ENCODE results near the gene HPN. TPM values are rescaled to one million over a fixed set of nuclear protein-coding genes. Genes with fewer than 3 reads are reported as not detected.
A peak's percentile ranks its signal among the peaks of the same experiment; 100 is the strongest.

HPN gene
- total and polyA plus RNA-seq, 2 of the 13 experiments (the other 11 are each of a cell fraction or from before 2014, with no cell fraction given): 46.7 to 261 TPM

DNA sequence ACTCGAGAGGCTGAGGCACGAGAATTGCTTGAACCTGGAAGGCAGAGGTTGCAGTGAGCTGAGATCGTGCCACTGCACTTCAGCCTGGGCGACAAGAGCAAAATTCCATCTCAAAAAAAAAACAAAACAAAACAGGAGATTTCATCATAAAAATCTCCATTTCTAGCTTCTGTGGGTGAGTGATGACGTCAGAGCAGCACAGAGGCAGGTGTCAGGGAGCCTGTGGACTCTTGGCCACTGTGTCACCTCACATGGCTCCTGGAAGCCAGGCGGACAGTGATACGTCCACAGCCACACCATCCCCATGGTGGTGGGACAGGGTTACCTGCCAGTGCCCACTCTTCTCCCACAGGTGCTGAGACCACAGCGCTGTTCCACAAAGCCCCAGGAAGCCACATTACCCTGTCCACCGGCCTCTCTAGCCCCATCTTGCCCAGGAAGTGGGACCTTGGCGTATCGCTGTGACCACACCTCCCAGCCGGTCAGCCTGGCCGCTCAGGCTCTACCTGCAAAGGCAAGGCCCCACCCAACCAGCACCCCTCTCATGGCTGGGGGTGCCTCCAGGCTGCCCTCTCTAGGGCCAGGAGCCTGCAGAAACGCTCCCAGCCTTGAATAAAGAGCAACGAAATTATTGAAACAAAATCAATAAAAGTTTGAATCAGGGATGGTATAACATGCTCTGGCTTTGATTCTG is 71.6 kb downstream of the HPN start (continued):
- no peak for TF ChIP-seq ZNF788 (CRISPR knock-in tag; IDR thresholded peaks at IDR 0.05; ENCODE audit: borderline replicate concordance)
- TF ChIP-seq, protein P1, sequence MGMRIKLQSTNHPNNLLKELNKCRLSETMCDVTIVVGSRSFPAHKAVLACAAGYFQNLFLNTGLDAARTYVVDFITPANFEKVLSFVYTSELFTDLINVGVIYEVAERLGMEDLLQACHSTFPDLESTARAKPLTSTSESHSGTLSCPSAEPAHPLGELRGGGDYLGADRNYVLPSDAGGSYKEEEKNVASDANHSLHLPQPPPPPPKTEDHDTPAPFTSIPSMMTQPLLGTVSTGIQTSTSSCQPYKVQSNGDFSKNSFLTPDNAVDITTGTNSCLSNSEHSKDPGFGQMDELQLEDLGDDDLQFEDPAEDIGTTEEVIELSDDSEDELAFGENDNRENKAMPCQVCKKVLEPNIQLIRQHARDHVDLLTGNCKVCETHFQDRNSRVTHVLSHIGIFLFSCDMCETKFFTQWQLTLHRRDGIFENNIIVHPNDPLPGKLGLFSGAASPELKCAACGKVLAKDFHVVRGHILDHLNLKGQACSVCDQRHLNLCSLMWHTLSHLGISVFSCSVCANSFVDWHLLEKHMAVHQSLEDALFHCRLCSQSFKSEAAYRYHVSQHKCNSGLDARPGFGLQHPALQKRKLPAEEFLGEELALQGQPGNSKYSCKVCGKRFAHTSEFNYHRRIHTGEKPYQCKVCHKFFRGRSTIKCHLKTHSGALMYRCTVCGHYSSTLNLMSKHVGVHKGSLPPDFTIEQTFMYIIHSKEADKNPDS (CRISPR knock-in tag; IDR thresholded peaks at IDR 0.05): no peak
- no peak for TF ChIP-seq ZNF292 (CRISPR knock-in tag; IDR thresholded peaks at IDR 0.05; ENCODE audit: borderline replicate concordance, low read depth)
- TF ChIP-seq KMT2B (CRISPR knock-in tag; IDR thresholded peaks at IDR 0.05): no peak
- TF ChIP-seq FOXO1 (CRISPR knock-in tag; IDR thresholded peaks at IDR 0.05): no peak
- TF ChIP-seq EEA1 (CRISPR knock-in tag; IDR thresholded peaks at IDR 0.05; ENCODE audit: borderline replicate concordance): no peak
- no peak for TF ChIP-seq DDIT3 (CRISPR knock-in tag; IDR thresholded peaks at IDR 0.05)
- TF ChIP-seq ZNF446 (CRISPR knock-in tag; IDR thresholded peaks at IDR 0.05): no peak
- no peak for TF ChIP-seq ATF3 (CRISPR knock-in tag; IDR thresholded peaks at IDR 0.05)
- TF ChIP-seq HOXA7 (CRISPR knock-in tag; IDR thresholded peaks at IDR 0.05): no peak
- TF ChIP-seq, protein P2, sequence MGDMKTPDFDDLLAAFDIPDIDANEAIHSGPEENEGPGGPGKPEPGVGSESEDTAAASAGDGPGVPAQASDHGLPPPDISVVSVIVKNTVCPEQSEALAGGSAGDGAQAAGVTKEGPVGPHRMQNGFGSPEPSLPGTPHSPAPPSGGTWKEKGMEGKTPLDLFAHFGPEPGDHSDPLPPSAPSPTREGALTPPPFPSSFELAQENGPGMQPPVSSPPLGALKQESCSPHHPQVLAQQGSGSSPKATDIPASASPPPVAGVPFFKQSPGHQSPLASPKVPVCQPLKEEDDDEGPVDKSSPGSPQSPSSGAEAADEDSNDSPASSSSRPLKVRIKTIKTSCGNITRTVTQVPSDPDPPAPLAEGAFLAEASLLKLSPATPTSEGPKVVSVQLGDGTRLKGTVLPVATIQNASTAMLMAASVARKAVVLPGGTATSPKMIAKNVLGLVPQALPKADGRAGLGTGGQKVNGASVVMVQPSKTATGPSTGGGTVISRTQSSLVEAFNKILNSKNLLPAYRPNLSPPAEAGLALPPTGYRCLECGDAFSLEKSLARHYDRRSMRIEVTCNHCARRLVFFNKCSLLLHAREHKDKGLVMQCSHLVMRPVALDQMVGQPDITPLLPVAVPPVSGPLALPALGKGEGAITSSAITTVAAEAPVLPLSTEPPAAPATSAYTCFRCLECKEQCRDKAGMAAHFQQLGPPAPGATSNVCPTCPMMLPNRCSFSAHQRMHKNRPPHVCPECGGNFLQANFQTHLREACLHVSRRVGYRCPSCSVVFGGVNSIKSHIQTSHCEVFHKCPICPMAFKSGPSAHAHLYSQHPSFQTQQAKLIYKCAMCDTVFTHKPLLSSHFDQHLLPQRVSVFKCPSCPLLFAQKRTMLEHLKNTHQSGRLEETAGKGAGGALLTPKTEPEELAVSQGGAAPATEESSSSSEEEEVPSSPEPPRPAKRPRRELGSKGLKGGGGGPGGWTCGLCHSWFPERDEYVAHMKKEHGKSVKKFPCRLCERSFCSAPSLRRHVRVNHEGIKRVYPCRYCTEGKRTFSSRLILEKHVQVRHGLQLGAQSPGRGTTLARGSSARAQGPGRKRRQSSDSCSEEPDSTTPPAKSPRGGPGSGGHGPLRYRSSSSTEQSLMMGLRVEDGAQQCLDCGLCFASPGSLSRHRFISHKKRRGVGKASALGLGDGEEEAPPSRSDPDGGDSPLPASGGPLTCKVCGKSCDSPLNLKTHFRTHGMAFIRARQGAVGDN (CRISPR knock-in tag; IDR thresholded peaks at IDR 0.05): peak; percentile 74
- TF ChIP-seq, protein P3, sequence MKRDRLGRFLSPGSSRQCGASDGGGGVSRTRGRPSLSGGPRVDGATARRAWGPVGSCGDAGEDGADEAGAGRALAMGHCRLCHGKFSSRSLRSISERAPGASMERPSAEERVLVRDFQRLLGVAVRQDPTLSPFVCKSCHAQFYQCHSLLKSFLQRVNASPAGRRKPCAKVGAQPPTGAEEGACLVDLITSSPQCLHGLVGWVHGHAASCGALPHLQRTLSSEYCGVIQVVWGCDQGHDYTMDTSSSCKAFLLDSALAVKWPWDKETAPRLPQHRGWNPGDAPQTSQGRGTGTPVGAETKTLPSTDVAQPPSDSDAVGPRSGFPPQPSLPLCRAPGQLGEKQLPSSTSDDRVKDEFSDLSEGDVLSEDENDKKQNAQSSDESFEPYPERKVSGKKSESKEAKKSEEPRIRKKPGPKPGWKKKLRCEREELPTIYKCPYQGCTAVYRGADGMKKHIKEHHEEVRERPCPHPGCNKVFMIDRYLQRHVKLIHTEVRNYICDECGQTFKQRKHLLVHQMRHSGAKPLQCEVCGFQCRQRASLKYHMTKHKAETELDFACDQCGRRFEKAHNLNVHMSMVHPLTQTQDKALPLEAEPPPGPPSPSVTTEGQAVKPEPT (CRISPR knock-in tag; IDR thresholded peaks at IDR 0.05; ENCODE audit: low read depth): no peak
- no peak for TF ChIP-seq RFX5 (IDR thresholded peaks at IDR 0.05; ENCODE audit: low read depth, low read length)
- TF ChIP-seq, protein P4, sequence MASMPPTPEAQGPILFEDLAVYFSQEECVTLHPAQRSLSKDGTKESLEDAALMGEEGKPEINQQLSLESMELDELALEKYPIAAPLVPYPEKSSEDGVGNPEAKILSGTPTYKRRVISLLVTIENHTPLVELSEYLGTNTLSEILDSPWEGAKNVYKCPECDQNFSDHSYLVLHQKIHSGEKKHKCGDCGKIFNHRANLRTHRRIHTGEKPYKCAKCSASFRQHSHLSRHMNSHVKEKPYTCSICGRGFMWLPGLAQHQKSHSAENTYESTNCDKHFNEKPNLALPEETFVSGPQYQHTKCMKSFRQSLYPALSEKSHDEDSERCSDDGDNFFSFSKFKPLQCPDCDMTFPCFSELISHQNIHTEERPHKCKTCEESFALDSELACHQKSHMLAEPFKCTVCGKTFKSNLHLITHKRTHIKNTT (CRISPR knock-in tag; IDR thresholded peaks at IDR 0.05): no peak
- peak; percentile 96 for TF ChIP-seq ATF7 (IDR thresholded peaks at IDR 0.05)
- TF ChIP-seq ATF7 (CRISPR knock-in tag; IDR thresholded peaks at IDR 0.05): no peak
- TF ChIP-seq, protein P5, sequence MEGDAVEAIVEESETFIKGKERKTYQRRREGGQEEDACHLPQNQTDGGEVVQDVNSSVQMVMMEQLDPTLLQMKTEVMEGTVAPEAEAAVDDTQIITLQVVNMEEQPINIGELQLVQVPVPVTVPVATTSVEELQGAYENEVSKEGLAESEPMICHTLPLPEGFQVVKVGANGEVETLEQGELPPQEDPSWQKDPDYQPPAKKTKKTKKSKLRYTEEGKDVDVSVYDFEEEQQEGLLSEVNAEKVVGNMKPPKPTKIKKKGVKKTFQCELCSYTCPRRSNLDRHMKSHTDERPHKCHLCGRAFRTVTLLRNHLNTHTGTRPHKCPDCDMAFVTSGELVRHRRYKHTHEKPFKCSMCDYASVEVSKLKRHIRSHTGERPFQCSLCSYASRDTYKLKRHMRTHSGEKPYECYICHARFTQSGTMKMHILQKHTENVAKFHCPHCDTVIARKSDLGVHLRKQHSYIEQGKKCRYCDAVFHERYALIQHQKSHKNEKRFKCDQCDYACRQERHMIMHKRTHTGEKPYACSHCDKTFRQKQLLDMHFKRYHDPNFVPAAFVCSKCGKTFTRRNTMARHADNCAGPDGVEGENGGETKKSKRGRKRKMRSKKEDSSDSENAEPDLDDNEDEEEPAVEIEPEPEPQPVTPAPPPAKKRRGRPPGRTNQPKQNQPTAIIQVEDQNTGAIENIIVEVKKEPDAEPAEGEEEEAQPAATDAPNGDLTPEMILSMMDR (CRISPR knock-in tag; IDR thresholded peaks at IDR 0.05): 0 out of 2 replicates have a peak, but pooled peaks have one; percentile 11
- no peak for TF ChIP-seq TCF7L2 (IDR thresholded peaks at IDR 0.05; ENCODE audit: low read depth, low read length)
